ENCODE measurements around the gene SRP9. TPM values are rescaled to one million over a fixed set of nuclear protein-coding genes. Genes with fewer than 3 reads are reported as not detected.
A peak's percentile ranks its signal among the peaks of the same experiment; 100 is the strongest.
"Not testable (repeated sequence)": the region's sequence is repeated elsewhere in the genome, so short reads cannot be mapped to it uniquely, and the experiment has no call there.

Gene SRP9
- total and polyA plus RNA-seq, 12 donors = 144 to 521 (median 293) TPM

DNA sequence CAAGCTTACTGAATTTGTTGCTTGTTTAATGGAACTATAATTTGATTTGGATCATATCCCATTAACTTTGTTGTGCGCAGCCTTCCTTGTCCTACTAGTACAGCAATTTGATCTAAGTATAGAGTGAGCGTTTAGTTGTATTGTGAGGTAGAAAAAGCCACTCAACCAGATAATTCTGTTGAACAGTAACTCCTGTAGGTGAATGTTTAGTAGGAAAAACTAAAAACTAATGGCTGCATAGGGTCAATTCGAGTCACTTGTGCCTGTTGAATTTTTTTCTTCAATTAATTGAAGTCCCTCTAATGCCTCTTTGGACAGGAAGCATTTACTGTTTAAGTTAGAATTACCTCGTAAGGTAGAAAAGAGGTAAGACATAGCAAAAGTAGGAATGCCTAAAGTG is 17.3 kb downstream of the SRP9 start:
- no peak overlapping the region for H3K4me3 ChIP-seq
- no peaks in the 10 kb centered on the region for H3K9me3 ChIP-seq (replicated peaks in 1 of 3)
- no peaks in the 10 kb centered on the region for H3K27me3 ChIP-seq
- intact Hi-C loops (cut with DNase I) = no loop called here
- DNase-seq = no peak
- no peaks in the 10 kb centered on the region for H3K4me1 ChIP-seq (replicated peaks in 1 of 2)
- H3K27ac ChIP-seq = no peak overlapping the region
- H3K36me3 ChIP-seq (replicated peaks in 1 of 2) = peaks cover 0 to 10% of the 10 kb centered on the region in 2 donors
- TF ChIP-seq POLR2A (IDR thresholded peaks at IDR 0.05) (no peak), CTCF (IDR thresholded peaks at IDR 0.05) (no peak)
- WGBS, 4 donors = 98 to 99% (median 99%) methylated on average over 4 of the region's 4 CpGs

DNA sequence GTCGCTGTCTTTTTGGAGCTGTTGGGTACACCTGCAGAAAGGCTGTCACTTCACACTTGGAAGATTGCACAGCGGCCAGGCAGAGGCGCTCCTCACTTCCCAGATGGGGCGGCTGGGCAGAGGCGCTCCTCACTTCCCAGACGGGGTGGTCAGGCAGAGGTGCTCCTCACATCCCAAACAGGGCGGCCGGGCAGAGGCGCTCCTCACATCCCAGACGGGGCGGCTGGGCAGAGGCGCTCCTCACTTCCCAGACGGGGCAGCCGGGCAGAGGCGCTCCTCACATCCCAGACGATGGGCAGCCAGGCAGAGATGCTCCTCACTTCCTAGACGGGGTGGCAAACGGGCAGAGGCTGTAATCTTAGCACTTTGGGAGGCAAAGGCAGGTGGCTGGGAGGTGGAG is 18.5 kb downstream of the SRP9 start:
- H3K27me3 ChIP-seq; H3K27ac ChIP-seq; H3K36me3 ChIP-seq (replicated peaks in 1 of 2); H3K4me1 ChIP-seq (replicated peaks in 1 of 2); H3K4me3 ChIP-seq; DNase-seq; intact Hi-C loops (cut with DNase I); H3K9me3 ChIP-seq (replicated peaks in 1 of 3): not testable (repeated sequence)
- WGBS, 4 donors = 95 to 99% (median 97%) methylated on average over 15 to 18 of the region's 18 CpGs

- H3K9me3 ChIP-seq (replicated peaks in 1 of 3); H3K4me3 ChIP-seq; H3K36me3 ChIP-seq (replicated peaks in 1 of 2); H3K27ac ChIP-seq; H3K27me3 ChIP-seq; intact Hi-C loops (cut with DNase I); H3K4me1 ChIP-seq (replicated peaks in 1 of 2); DNase-seq: not testable (repeated sequence)
- WGBS, 4 donors = 95 to 99% (median 96%) methylated on average over 5 to 7 of the region's 7 CpGs
Observed at GRCh38 chr1:225801146-225801545, 23.5 kb downstream of the SRP9 start.

- intact Hi-C loops (cut with DNase I) = loop anchor here in 1 of 2 donors (2.0 kb wide), 1 partner anchor 71 kb away; no protein-coding TSS in a partner anchor
- H3K27me3 ChIP-seq = no peaks in the 10 kb centered on the region
- TF ChIP-seq CTCF (IDR thresholded peaks at IDR 0.05) (no peak), POLR2A (IDR thresholded peaks at IDR 0.05) (no peak)
- DNase-seq = no peak
- H3K4me3 ChIP-seq = no peak overlapping the region
- H3K9me3 ChIP-seq (replicated peaks in 1 of 3) = no peaks in the 10 kb centered on the region
- no peaks in the 10 kb centered on the region for H3K36me3 ChIP-seq (replicated peaks in 1 of 2)
- 93 to 100% (median 100%) methylated on average over 1 of the region's 1 CpG for WGBS, 4 donors
- H3K4me1 ChIP-seq (replicated peaks in 1 of 2) = peaks cover 6 to 13% of the 10 kb centered on the region in 2 donors
- peak overlapping the region in 2 of 5 donors; percentile 24 to 32 for H3K27ac ChIP-seq
Observed at GRCh38 chr1:225806249-225806648, 28.6 kb downstream of the SRP9 start.

DNA sequence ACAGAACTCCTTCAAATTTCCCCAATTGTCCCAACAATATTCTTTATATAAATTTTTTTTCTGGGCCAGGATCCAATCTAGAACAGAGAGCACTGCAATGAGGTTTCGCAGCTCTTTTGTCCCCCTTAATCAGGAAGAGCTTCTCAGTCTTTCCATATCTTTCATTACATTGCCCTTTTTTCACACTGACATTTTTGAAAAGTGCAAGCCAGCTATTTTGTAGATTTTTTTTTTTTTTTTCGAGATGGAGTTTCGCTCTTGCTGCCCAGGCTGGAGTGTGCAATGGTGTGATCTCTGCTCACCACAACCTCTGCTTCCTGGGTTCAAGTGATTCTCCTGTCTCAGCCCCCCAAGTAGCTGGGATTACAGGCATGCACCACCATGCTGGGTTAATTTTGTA is 29.1 kb downstream of the SRP9 start:
- 89 to 95% (median 92%) methylated on average over 3 of the region's 3 CpGs for WGBS, 4 donors
- H3K36me3 ChIP-seq (replicated peaks in 1 of 2); DNase-seq; H3K4me3 ChIP-seq; H3K27ac ChIP-seq; H3K27me3 ChIP-seq; H3K9me3 ChIP-seq (replicated peaks in 1 of 3): not testable (repeated sequence)
- intact Hi-C loops (cut with DNase I) = loop anchor here in 1 of 2 donors (2.0 kb wide), 1 partner anchor 70 kb away; no protein-coding TSS in a partner anchor
- H3K4me1 ChIP-seq (replicated peaks in 1 of 2) = peaks cover 8 to 15% of the 10 kb centered on the region in 2 donors

DNA sequence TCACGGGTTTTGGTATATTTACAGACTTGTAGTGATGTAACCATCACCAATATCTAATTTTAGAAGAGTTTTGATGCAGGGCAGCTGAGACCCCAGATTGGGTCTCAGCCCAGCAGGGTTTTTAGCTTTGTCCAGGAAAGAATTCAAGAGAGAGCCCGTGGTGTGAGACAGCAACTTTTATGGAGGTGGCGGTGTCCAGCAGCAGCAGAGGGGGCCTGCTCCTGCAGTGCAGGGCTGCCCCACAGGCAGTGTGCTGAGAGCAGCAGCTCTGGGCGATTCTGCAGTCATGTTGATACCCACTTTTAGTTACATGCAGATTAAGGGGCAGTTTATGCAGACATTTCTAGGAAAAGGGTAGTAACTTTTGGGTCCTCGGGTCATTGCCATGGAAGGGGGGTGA is 30.5 kb downstream of the SRP9 start:
- no peaks in the 10 kb centered on the region for H3K9me3 ChIP-seq (replicated peaks in 1 of 3)
- no peaks in the 10 kb centered on the region for H3K36me3 ChIP-seq (replicated peaks in 1 of 2)
- no peak overlapping the region for H3K27ac ChIP-seq
- 79 to 96% (median 87%) methylated on average over 5 of the region's 5 CpGs for WGBS, 4 donors
- intact Hi-C loops (cut with DNase I) = loop anchor here in 1 of 2 donors (2.0 kb wide), 1 partner anchor 29 kb away; no protein-coding TSS in a partner anchor
- no peaks in the 10 kb centered on the region for H3K27me3 ChIP-seq
- TF ChIP-seq POLR2A (IDR thresholded peaks at IDR 0.05) (no peak), CTCF (IDR thresholded peaks at IDR 0.05) (no peak)
- no peak for DNase-seq
- H3K4me3 ChIP-seq = no peak overlapping the region
- peaks cover 22 to 29% of the 10 kb centered on the region in 2 donors for H3K4me1 ChIP-seq (replicated peaks in 1 of 2)
